Measurements from ENCODE around the gene AGBL1. TPM values are rescaled to one million over a fixed set of nuclear protein-coding genes. Genes with fewer than 3 reads are reported as not detected.

The AGBL1 gene
- total RNA-seq, 1 experiment from 2014 or later: not detected

DNA sequence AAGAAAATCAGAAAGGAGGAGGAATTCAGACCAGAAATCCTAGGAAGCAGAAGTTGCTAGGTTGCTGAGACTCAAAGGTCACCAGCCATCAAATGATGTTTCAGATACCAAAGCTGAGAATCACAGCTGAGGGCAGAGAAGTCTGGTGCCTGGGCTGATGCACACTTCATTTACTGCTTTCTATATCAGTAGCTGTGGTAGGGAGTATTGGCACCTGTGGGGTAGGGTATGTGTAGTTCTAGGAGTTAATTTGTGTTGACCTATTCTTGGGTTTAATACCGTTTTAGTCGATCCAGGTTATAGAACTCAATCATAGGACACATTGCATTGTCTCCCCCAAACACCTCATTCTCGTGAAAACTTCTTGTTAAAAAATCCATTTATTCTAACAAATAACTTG lies 529.6 kb downstream of the AGBL1 start:
- H3K27me3 ChIP-seq (ENCODE audit: insufficient read depth, low read length): no peaks in the 10 kb centered on the region
- peaks cover 34 to 35% of the 10 kb centered on the region in 2 experiments for H3K4me1 Mint-ChIP-seq
- no peak overlapping the region for H3K14ac ChIP-seq (ENCODE audit: insufficient read depth, low read length)
- no peak overlapping the region for H4K8ac ChIP-seq (replicated peaks; ENCODE audit: insufficient read length, low read depth, low read length)
- no peak overlapping the region for H4K5ac ChIP-seq (ENCODE audit: insufficient read length, low read depth, low read length)
- no peak overlapping the region for H3K23ac ChIP-seq (ENCODE audit: insufficient read length, low read depth, low read length)
- H2BK20ac ChIP-seq (ENCODE audit: low read depth, low read length, poor library complexity, severe bottlenecking): no peak overlapping the region
- no peak overlapping the region for H2BK5ac ChIP-seq (ENCODE audit: insufficient read length, low read length)
- no peaks in the 10 kb centered on the region for H3K9me3 ChIP-seq (ENCODE audit: control insufficient read depth, low read depth, low read length)
- no peak overlapping the region for H3T11ph ChIP-seq (ENCODE audit: low read length)
- no peak overlapping the region for H3K27ac Mint-ChIP-seq
- no peak overlapping the region for H2BK120ac ChIP-seq (ENCODE audit: low read depth, low read length, poor library complexity, severe bottlenecking)
- no CpG with 5 or more reads among the region's 3 CpGs for WGBS (ENCODE audit: extremely low coverage, insufficient read length, low lambda C conversion rate)
- H3K23me2 ChIP-seq (ENCODE audit: insufficient read length, low read depth, low read length, poor library complexity, severe bottlenecking): no peaks in the 10 kb centered on the region
- no peak overlapping the region for H3K9ac ChIP-seq (ENCODE audit: extremely low read depth, insufficient read length, low read length)
- peaks cover 0 to 8% (median 8%) of the 10 kb centered on the region in 3 experiments; a peak in 5 of 7 replicates for H3K36me3 Mint-ChIP-seq (ENCODE audit: insufficient read depth in 1 of 3, low read depth in 3 of 3)
- H2AK5ac ChIP-seq (ENCODE audit: insufficient read length, low read length): no peak overlapping the region
- peaks cover 6% of the 10 kb centered on the region; the same call in 1 of the 2 replicates for H3K4me1 ChIP-seq (ENCODE audit: insufficient read depth, low read length)
- no peak overlapping the region for H2BK15ac ChIP-seq (ENCODE audit: low read depth, low read length)
- TF ChIP-seq, protein P1, sequence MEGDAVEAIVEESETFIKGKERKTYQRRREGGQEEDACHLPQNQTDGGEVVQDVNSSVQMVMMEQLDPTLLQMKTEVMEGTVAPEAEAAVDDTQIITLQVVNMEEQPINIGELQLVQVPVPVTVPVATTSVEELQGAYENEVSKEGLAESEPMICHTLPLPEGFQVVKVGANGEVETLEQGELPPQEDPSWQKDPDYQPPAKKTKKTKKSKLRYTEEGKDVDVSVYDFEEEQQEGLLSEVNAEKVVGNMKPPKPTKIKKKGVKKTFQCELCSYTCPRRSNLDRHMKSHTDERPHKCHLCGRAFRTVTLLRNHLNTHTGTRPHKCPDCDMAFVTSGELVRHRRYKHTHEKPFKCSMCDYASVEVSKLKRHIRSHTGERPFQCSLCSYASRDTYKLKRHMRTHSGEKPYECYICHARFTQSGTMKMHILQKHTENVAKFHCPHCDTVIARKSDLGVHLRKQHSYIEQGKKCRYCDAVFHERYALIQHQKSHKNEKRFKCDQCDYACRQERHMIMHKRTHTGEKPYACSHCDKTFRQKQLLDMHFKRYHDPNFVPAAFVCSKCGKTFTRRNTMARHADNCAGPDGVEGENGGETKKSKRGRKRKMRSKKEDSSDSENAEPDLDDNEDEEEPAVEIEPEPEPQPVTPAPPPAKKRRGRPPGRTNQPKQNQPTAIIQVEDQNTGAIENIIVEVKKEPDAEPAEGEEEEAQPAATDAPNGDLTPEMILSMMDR (conservative IDR thresholded peaks at IDR 0.05): no peak
- H3K4ac ChIP-seq (ENCODE audit: low read depth, low read length): no peak overlapping the region
- no peak overlapping the region for H2BK12ac ChIP-seq (ENCODE audit: insufficient read length, low read depth, low read length)
- H3K79me2 ChIP-seq (ENCODE audit: insufficient read depth, low read length): no peaks in the 10 kb centered on the region
- no peak overlapping the region for H3K56ac ChIP-seq (ENCODE audit: insufficient read length, low read depth, low read length)
- H3K27ac ChIP-seq (ENCODE audit: insufficient read length, low read depth, low read length): no peak overlapping the region
- no peak overlapping the region for H2AFZ ChIP-seq (ENCODE audit: low read length)
- no peaks in the 10 kb centered on the region; a peak in 2 of 5 replicates for H3K9me3 Mint-ChIP-seq
- no peaks in the 10 kb centered on the region for H3K27me3 Mint-ChIP-seq (ENCODE audit: low read depth)
- H3K79me1 ChIP-seq (ENCODE audit: insufficient read depth, low read depth, low read length, poor library complexity, severe bottlenecking): no peaks in the 10 kb centered on the region
- H3K18ac ChIP-seq (ENCODE audit: insufficient read length, low read depth, low read length): no peak overlapping the region
- H4K91ac ChIP-seq (ENCODE audit: insufficient read length, low read depth, low read length): no peak overlapping the region
- no peak for DNase-seq
- H4K20me1 ChIP-seq (ENCODE audit: control insufficient read depth, insufficient read depth, insufficient read length): no peaks in the 10 kb centered on the region
- H3K4me3 Mint-ChIP-seq: no peak overlapping the region
- no peak overlapping the region for H3K4me2 ChIP-seq (ENCODE audit: insufficient read depth, insufficient read length, low read length)

Measured in H9 (cell line).